Left ventricle myocardium inferior (tissue), 1 donor: Measurements from ENCODE around the gene CACNG3. TPM values are rescaled to one million over a fixed set of nuclear protein-coding genes. Genes with fewer than 3 reads are reported as not detected.

Experiments
- DNase-seq: peaks from one replicate; pipeline ENCODE4 v3.0.0-alpha.2; 2020
- H3K27ac ChIP-seq: fragments of 200-600 bp; replicated peaks from 2 replicates; pipeline ENCODE4 v1.8.0; 2021
- H3K27me3 ChIP-seq: fragments of 200-600 bp; 2 replicates; pipeline ENCODE4 v1.8.0; 2021; ENCODE audit warnings: low read depth
- H3K36me3 ChIP-seq: fragments of 200-600 bp; 2 replicates; pipeline ENCODE4 v1.8.0; 2021
- H3K4me1 ChIP-seq: fragments of 200-600 bp; 2 replicates; pipeline ENCODE4 v1.8.0; 2021
- H3K4me3 ChIP-seq: fragments of 200-600 bp; 2 replicates; pipeline ENCODE4 v1.8.0; 2021; ENCODE audit warnings: mild to moderate bottlenecking, moderate library complexity
- H3K9me3 ChIP-seq: fragments of 200-600 bp; replicated peaks from 2 replicates; pipeline ENCODE4 v1.8.0; 2021
- intact Hi-C: fragments of 100-400 bp; cut with micrococcal nuclease; formaldehyde crosslinking; loops from one replicate; pipeline ENCODE4 v1.11.0; 2022
- total RNA-seq: library from RNA; stranded (reverse); fragmentation: NEBNext Ultra II Directional; extraction: Animal tissue kit (Norgen Biotek cat#: 25700); gene quantifications from one replicate; pipeline ENCODE4 v1.2.1, GENCODE V29; 2021
- TF ChIP-seq, protein P1 (sequence below): fragments of 200-600 bp; IDR thresholded peaks from 2 replicates; pipeline ENCODE4 v1.8.0; 2021; ENCODE audit warnings: antibody characterized with exemption, mild to moderate bottlenecking, borderline replicate concordance
- donor health status: DM: no; HTN: yes; CAD: no; lungs with severe emphysema.

CACNG3 gene
- total RNA-seq, 1 donor from 2014 or later: not detected

DNA sequence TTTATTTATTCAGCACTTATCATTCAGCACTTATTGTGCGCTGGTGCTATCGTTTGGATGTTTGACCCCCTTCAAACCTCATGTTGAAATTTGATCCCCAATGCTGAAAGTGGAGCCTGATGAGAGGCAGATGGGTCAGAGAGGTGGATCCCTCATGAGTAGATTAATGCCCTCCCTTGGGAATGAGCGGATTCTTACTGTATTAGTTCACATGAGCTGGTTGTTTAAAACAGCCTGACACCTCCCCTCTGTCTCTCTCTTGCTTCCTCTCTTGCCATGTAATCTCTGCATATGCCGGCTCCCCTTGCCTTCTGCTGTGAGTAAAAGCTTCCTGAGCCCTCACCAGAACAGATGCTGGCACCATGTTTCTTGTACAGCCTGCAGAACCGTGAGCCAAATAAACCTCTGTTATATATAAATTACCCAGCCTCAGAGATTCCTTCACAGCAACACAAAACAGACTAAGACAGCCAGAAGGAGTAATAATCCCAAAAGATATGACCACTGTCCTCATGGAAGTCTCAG lies 111.1 kb downstream of the CACNG3 start:
- no peak for DNase-seq
- Histone ChIP-seq H3K4me1 (no peaks in the 10 kb centered on the region), H3K9me3 (peaks cover 13% of the 10 kb centered on the region), H3K27me3 (peaks cover 29% of the 10 kb centered on the region), H3K27ac (no peak overlapping the region), H3K36me3 (no peaks in the 10 kb centered on the region), H3K4me3 (no peak overlapping the region)
- TF ChIP-seq, protein P1, sequence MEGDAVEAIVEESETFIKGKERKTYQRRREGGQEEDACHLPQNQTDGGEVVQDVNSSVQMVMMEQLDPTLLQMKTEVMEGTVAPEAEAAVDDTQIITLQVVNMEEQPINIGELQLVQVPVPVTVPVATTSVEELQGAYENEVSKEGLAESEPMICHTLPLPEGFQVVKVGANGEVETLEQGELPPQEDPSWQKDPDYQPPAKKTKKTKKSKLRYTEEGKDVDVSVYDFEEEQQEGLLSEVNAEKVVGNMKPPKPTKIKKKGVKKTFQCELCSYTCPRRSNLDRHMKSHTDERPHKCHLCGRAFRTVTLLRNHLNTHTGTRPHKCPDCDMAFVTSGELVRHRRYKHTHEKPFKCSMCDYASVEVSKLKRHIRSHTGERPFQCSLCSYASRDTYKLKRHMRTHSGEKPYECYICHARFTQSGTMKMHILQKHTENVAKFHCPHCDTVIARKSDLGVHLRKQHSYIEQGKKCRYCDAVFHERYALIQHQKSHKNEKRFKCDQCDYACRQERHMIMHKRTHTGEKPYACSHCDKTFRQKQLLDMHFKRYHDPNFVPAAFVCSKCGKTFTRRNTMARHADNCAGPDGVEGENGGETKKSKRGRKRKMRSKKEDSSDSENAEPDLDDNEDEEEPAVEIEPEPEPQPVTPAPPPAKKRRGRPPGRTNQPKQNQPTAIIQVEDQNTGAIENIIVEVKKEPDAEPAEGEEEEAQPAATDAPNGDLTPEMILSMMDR: no peak
- intact Hi-C loops: no loop called here

DNA sequence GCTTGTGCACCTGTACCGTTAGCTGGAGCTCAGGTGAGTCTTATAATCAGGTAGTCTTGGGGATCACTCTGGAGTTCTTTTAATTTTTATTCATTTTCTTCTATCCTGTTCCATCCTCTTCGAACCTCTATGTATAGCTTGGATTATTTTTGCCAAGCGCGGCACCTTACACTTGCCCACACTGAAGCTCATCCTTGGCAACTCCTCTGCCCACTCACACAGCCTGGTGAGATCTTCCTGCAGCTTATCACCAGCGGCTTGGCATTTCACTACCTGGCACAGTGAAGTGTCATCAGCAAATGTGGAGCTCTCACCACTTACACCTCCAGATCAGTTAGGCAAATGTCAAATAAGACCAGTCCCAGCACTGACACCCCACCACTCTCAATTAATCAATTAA lies 116.7 kb downstream of the CACNG3 start:
- no peak for DNase-seq
- no peaks in the 10 kb centered on the region for H3K36me3 ChIP-seq
- H3K9me3 ChIP-seq: peaks cover 25% of the 10 kb centered on the region
- H3K4me3 ChIP-seq: no peak overlapping the region
- no peaks in the 10 kb centered on the region for H3K4me1 ChIP-seq
- TF ChIP-seq, protein P1: no peak
- intact Hi-C loops: no loop called here
- peaks cover under 1% of the 10 kb centered on the region for H3K27me3 ChIP-seq
- no peak overlapping the region for H3K27ac ChIP-seq

DNA sequence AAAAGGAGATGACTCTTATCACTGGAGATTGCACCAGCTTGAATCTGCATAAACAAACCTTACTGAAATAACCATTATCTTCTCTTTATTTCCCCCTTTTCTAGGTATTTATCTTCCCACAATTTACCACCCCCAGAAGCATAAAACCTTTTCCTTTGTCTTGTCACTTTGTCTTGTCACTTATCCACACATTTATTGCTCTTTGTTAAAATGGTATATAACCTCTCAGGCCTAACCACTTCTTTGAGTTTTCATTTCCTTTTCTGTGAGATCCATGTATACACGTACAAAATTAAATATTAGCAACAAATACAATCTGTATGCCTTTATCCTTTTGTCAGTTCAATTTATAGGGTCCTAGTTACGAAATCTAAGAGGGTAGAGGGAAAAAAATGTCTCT lies 122.9 kb downstream of the CACNG3 start:
- H3K27ac ChIP-seq: no peak overlapping the region
- intact Hi-C loops: no loop called here
- DNase-seq: no peak
- no peaks in the 10 kb centered on the region for H3K4me1 ChIP-seq
- TF ChIP-seq, protein P1: no peak
- H3K9me3 ChIP-seq: peaks cover 61% of the 10 kb centered on the region
- no peaks in the 10 kb centered on the region for H3K36me3 ChIP-seq
- peaks cover 2% of the 10 kb centered on the region for H3K27me3 ChIP-seq
- H3K4me3 ChIP-seq: no peak overlapping the region

DNA sequence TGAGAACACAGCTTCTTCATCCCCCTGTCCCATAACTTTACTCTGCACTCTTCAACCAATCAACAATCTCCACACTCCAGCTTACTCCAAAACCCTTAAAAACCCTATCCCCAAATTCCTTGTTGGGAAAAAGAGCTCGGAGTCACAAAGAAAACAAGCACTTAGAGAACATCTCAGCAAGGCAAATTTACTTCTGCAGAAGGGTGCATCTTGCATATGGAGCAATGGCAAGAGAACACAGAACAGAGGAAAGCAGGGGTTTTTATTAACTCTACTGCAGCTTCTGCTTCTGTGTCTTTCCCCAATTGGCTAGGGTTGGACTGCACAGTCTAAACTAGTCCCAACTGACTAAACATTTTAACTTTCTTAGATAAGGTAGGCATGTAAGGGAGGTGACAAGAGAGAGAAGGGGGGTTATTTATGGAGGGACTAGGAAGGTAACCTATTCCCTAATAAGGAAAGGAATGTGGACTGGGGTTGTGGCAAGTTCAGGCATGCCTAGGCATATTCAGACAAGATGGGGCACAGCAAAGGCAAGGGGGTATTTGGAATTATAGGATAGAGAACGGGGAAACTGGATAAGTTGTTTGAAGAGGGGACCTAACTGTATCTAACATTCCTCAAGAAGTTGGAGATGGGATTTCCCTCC lies 125.5 kb downstream of the CACNG3 start:
- intact Hi-C loops: no loop called here
- no peak overlapping the region for H3K27ac ChIP-seq
- H3K4me3 ChIP-seq: no peak overlapping the region
- peaks cover 61% of the 10 kb centered on the region for H3K9me3 ChIP-seq
- TF ChIP-seq, protein P1: no peak
- DNase-seq: no peak
- H3K27me3 ChIP-seq: peaks cover 13% of the 10 kb centered on the region
- no peaks in the 10 kb centered on the region for H3K4me1 ChIP-seq
- H3K36me3 ChIP-seq: no peaks in the 10 kb centered on the region

DNA sequence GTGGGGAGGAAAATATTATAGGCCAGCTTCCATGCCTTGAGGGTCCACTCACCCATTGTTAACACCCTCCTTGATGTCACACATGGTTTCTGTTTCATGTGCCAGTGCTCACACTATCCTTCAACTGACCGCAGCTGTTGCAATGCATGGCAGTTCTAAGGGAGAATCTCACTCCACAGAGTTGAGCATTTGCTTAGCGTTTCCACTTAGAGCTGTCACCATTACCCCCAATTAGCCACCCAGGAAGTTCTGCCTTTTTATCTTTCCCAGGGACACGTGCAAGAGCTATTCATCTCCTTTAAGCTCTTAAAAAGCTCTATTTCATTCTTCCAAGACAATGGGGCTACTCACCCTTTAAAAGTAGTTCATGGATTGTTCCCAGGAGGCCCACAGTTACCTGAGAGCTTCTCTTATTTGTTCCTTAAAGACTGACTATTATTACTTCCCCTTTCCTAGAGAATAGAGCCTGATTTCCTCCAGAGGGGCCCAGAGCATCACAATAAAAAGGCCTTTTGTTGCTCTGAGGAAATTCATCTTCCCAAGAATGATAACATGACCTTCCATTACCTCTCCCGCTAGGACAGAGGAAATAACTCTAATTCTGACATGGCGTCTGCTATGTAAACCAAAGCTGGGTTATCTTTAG lies 126.8 kb downstream of the CACNG3 start:
- no peak for DNase-seq
- intact Hi-C loops: no loop called here
- Histone ChIP-seq H3K4me1 (no peaks in the 10 kb centered on the region), H3K27me3 (peaks cover 13% of the 10 kb centered on the region), H3K9me3 (peaks cover 60% of the 10 kb centered on the region), H3K27ac (no peak overlapping the region), H3K4me3 (no peak overlapping the region), H3K36me3 (no peaks in the 10 kb centered on the region)
- TF ChIP-seq, protein P1: no peak
